Central memory CD4-positive, alpha-beta T cell (primary cell): ENCODE data around the gene TBCEL.
"Not testable (repeated sequence)": the region's sequence is repeated elsewhere in the genome, so short reads cannot be mapped to it uniquely, and the experiment has no call there.

Source experiments
- DNase-seq: peaks from one replicate; pipeline ENCODE4 v3.0.0; 2022

Gene TBCEL

DNA sequence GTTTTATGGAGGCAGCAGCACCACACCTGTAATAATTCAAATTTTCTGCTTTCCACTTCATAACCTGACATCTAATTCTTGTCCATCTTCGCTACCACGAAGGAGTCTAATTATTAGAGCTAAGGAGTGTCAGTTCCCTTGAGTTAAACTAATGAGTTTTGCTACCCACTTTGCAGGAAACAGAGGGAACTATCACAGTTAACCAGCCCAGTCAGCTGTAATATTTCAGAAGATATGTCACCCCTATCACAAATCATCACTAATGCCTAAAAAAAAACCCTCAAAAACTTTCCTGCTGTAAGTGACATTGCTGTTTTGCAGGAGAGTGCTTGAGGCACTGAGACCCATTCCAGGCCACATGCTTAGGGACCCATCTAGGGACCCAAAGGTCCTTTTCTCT is 85.6 kb downstream of the TBCEL start:
- no peak for DNase-seq

DNA sequence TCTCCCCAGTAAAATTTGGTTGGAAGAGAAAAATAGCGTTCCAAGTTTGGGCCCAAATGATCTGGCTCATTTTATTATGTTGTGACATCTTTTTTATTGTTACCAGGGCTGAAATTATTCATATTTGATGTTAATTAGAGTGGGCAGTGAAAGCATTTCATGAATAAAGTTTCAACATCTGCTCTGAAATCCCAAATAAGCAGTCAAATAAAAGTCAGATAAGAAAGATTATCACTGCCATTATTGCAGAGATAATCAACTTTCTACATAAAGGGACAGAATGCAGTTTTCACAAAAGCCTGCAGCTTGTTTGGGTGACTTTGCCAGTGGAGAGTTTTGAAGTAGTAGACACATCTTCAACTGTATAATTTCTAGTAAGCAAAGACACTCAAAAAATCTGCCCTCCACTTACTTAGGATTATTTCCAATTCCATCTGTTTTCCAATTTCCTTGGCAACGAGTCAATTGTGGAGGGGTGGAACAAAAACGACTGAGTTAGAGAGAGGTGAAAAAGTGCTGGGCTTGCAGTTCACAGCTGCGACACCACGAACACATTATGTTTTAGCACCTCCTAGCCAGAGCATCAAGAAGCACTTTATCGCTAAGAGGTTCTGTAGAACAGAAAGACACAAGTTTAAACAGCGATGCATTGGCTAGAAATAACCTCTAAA is 86.1 kb downstream of the TBCEL start:
- DNase-seq: no peak

DNA sequence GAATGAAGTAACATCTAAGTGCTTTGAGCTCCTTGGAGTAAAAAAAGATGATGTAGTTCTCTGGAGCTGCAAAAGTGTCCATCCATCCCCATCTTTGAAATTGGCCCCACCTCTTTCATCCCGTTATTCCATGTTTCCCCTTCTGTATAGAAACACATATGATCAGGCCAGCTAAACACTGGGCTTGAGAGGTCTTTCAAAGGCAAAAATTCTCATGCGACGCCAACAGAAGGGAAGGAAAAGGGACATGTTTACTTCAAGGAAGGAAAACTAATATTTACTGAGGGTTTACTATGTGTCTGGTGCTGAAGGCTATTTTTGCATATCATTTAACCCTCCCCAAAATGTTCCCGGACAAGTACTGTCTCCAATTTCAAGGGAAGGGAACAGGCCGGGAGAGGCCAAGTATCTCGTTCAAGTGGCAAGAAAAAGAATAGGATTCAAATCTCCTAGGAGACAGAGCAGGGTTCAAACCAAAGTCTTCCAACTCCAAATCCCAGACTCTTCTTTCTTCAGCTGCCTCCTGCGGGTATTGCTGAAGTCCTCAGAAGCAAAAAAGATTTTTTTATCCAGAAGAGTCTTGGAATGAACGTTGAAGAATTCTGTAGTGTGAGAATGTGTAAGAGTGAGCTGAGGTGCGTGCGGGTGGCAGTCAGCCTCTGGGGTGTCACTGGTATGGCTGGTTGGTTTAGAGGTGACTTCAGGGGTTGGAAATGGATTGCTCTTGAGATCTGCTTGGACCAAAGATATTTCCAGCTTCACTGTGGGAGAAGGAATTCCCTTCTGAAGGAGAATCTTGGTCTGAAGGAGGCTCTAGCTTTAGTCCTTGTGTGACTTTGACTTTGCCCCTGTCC is 87.2 kb downstream of the TBCEL start:
- no peak for DNase-seq

DNA sequence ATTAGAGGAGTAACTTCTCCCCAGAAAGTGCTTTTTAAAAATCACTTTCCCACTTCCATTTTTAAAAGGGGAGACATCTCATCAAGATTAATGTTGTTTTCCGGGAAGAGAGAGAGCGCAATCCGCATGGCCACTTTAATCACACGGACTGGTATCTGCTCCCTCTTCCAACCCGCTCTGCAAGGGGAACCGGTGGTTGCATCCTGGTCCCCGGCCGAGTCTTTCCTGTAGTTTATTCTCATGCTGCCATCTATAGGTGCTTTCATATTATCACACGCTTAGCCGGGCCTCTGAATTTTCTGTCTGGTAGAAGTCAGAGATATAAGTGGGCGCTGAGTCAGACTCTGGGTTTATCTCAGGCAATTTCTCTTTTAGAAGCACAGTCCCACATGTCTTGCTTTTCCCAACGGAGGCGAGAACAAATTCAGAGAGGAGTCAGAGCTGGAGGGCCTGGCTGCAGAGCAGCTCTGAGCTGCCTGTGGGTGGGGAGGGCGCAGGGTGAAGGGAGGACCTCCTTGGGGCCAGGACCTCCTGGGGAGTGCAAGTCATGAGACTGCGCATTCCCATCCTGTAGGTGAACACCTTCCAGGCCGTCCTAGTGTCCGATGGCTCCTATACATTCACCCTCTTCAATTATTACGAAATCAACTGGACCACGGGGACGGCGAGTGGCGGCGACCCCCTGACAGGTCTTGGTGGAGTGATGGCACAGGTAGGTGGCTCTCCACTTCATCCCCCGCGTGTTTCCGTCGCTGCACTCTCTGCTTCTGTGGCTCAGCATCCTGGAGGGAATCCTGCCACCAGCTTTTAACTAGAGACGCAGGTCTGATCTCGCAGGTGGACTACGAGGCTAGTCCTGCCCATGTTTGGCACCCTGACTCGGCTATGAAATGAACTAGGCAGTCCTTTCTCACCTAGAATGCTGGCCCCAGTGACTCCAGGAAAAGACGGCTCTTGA is 88.9 kb downstream of the TBCEL start:
- DNase-seq: peak; percentile 3

DNA sequence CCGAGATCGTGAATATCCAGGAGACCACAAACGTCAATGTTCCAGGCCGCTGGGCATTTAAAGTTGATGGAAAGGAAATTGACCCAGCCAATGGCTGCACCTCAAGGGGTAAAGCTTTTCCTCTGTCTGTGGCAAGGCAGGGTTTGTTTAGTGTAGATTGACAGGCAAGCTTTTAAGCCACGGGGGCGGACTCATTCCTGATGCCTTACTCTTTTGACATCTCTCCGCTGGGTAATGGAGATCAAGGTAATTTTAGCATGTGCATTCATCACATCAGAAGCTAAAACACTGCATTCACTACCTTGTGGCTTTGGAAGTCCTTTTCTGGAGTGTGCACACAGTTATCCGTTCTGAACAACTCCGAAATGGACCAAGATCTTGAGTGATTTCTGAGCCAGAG is 89.7 kb downstream of the TBCEL start:
- DNase-seq: no peak

DNA sequence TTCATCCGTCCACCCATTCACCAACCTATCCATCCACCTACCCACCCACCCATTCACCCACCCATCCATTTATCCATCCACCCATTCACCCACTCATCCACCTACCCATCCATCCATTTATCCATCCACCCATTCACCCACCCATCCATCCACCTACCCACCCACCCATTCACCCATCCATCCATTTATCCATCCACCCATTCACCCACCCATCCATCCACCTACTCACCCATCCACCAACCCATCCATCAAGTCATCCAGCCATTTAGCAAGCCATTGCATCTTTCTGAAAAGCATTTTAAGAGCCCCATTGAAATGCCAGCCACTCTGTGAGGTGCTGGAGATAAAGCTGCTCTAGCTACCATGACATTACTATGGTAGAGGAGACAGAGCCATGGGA is 91.1 kb downstream of the TBCEL start:
- not testable (repeated sequence) for DNase-seq

DNA sequence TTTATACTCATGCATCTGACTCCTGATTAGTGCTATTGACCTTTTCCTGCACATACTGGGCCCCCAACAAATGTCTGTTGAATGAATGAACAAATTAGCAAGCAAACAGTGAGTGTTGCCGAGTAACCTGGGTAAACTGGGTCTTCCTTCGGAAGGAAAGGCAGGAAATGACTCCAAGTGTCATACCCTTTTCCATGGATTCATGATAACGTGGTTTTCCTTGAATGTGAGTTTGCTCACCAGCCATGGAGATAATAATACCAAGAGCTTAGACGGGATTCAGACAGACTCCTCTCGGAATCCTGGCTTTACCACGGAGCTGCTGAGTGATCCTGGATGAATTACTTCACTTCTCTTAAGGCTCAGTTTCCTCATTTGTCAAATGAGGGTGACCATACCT is 93.9 kb downstream of the TBCEL start:
- no peak for DNase-seq

DNA sequence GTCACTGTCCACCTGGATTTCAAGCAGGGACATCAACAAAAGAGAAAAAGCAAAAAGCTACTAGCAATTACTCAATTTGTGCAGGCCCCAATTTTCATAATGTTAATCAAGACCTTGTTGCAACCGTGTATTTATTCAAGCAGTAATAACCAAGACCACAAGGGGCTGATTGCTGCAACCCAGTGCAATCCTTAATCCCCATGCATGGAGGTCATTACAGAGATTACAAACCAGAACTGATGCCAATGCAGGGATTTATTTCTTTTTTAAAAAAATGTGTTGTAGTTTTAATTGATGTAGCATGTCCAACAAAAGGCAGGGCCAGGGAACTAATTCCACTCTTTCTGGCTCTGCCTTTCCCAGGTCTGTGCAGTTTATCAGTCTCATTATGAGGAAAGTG is 95.5 kb downstream of the TBCEL start:
- no peak for DNase-seq

DNA sequence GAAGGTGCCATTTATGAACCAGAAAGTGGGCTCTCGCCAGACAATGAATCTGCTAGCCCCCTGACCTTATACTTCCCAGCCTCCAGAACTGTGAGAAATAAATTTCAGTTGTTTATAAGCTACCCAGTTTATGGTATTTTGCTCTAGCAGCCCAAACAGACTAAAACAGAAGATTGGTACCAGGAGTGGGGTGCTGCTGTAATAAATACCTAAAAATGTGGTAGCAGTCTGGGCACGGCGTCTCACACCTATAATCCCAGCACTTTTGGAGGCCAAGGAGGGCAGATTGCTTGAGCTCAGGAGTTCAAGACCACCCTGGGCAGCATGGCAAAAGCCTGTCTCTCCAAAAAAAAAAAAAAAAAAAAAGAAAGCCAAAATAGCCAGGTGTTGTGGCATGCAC is 98.4 kb downstream of the TBCEL start:
- no peak for DNase-seq

DNA sequence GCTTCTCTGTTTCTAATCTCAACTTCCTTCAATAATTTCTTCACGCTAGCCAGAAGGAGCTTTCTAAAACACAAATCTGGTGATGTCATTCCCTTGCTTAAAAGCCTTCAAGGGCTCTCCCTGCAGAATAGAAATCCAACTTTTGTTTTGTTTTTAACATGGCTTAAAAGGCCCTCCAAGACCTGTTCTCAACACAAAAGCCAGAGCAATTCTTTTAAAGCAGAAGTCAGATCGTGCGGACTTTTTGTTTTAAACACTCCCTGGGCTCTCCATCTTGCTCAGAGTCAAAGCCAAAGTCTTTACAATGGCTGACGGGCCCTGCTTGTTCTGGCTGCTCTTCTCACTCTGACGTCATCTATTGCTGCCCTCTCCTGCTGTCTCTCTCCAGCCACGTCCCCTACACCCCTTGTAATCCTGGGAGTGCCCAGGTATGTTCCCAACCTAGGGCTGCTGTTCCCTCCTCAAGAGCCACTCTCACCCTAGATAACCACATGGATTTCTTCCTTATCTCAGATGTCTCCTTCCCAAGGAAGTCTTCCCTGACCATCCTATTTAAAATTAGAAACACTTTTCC is 99.7 kb downstream of the TBCEL start:
- DNase-seq: no peak

DNA sequence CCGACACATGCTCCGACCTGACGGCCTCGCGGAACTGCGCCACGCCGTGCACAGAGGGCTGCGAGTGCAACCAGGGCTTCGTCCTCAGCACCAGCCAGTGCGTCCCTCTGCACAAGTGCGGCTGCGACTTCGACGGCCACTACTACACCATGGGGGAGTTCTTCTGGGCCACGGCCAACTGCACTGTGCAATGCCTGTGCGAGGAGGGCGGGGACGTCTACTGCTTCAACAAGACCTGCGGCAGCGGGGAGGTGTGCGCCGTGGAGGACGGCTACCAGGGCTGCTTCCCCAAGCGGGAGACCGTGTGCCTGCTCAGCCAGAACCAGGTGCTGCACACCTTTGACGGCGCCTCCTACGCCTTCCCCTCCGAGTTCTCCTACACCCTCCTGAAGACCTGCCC is 103.9 kb downstream of the TBCEL start:
- no peak for DNase-seq

DNA sequence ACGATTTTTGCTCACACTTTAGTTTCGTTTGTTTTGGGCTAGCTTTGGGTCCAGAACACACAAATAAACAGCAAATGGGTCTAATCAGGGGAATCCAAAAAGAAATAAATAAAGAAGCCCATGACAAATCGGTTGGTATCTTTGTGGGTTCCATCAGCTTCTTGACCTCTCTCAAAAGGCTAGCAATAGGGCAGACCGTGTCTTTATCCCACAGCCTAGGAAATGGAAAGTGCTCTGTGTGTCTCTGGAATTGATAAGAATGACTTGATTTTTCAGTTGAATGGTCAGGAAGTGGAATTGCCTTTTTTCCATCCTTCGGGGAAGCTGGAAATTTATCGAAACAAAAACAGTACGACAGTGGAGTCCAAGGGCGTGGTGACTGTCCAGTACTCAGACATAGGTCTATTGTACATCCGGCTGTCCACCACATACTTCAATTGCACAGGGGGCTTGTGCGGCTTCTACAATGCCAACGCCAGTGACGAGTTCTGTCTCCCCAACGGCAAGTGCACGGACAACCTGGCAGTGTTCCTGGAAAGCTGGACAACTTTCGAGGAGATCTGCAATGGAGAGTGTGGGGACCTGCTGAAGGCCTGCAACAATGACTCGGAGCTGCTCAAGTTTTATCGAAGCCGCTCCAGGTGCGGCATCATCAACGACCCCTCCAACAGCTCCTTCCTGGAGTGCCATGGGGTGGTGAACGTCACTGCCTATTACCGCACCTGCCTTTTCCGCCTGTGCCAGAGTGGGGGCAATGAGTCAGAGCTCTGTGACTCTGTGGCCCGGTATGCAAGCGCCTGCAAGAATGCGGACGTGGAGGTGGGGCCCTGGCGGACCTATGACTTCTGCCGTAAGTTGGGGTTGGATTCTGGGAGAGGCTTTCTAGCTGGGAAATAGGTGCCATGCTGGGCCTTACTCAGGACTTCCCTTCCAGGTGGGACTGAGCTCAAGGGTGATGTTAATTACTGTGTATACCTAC is 105.7 kb downstream of the TBCEL start:
- DNase-seq: no peak

DNA sequence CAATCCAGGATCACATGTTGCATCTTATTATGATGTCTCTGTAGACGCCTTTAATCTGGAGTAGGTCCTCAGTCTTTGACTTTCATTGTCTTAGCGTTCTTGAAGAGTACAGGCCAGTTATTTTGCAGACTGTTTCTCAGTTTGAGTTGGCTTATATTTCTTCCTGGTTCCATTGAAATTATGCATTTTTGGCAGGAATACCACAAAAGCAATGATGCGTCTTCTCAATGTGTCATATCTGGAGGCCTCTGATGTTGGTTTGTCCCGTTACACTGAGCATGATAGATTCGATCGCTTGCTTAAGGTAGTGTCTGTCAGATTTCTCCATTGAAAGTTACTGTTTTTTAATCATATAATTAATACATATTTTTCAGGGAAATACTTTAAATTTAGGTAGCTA is 107.8 kb downstream of the TBCEL start:
- no peak for DNase-seq

DNA sequence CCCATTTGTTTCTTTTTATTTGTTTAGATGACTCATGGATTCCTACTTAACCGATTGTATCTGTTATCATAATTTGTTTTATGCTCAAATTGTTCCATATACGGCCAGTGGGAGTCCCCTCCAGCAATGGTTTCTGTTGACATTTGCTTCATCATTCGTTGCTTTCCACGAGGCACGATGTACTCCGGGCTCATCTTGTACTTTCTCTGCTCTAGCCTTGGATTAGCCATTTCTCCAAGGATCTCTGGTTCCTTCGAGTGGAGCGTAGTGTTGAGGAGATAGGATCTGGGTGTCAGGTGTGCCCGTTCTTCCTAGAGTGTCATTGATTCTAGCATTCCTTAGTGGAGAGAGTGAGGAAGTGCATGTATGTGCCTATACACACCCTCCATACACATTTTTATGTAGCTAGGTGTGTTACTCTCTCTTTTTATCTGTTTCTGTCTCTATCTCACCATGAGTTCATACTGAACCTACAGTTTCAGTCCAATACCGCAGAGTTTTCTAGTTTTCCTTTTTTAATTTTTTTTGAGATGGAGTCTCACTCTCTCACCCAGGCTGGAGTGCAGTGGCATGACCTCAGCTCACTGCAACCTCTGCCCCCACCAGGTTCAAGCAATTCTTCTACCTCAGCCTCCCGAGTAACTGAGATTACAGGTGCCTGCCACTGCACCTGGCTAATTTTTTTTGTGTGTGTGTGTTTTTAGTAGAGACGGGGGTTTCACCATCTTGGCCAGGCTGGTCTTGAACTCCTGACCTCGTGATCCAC is 108.5 kb downstream of the TBCEL start:
- no peak for DNase-seq

DNA sequence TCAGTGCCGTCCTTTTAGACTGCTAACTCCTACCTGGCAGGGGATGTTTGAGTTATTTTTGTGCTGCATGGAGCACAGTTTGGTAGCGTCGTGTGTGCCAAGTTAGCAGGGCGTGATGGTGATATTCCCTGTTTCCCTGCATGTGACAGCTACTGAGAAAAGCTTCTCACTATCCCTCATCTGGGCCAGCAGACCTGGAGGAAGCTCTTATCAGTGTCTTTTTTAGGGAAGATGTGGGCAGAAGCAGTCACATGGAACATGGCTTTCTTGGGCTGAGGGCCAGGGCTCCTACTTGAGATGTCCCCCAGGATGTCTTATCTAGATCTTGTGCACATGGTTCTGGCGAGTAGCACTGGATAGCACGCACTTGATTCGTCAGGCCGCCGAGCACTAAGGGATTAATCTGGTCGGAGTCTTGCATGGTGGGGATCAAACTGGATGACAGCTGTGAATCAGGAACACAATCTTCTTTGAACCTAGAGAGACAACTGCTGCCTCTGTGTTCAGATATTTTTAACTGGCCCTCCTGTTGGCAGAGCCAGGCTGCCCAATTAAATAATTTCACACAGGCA is 110.9 kb downstream of the TBCEL start:
- DNase-seq: no peak

DNA sequence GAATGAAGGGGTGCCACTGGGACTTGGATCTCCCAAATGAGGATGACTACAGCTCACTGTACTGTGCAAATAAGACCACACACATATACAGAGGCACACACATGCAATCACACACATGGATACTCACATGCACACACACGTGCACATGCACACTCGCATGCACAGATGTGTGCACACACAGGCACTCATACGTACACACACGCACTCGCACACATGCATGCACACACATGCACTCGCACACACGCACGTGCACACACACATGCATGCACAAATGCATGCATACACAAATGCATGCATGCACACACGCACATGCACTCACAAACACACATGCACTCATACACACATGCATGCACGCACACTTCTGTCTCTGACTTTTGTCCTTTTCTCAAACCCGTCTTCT is 113.1 kb downstream of the TBCEL start:
- DNase-seq: no peak

DNA sequence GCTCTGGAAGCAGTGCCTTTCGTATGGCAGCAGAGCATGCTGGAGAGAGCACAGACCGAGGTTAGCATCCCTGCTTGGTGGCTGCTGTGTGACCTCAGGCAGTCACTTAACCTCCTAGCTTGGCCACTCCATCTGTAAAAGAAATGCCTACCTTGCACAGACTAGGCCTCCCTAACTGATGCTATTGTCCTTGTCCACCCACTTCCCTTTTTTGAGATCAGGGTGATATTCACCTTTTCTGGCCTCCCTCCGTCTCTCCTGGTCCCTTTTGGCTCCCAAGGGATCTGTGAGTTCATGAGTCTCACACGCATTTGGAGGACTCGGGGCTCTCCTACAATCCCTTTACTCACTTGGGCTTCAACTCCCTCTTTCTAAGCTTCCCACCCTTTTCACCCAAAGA is 114.4 kb downstream of the TBCEL start:
- DNase-seq: no peak

DNA sequence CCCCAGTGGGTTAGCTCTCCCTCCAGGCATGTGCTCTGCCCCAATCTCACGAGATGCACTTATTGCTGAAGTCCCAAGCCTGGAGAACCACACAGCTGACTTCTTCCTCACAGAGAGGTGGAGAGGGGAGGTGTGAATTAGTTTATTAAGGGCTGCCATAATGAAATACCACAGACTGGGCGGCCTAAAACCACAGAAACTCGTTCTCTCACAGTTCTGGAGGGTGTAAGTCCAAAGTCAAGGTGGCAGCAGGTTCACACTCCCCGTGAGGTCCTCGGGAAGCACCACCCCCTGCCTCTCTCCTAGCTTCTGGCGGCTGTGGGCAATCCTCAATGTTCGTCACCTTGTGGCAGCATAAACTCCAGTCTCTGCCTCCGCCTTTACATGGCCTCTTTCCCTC is 116.5 kb downstream of the TBCEL start:
- no peak for DNase-seq
